IMR-90 (cell line): ENCODE results near the gene CNKSR3.

Experiments
- BHLHE40 ChIP-seq: fragments of 150-350 bp; IDR thresholded peaks from 2 replicates; pipeline ENCODE4 v1.6.1; 2016; ENCODE audit warnings: mild to moderate bottlenecking, low read depth, low read length
- CEBPB ChIP-seq: IDR thresholded peaks from 2 replicates; pipeline ENCODE4 v1.6.1; 2012; ENCODE audit warnings: low read depth, low read length, improper control_type of control experiment
- FOS ChIP-seq: fragments of 150-350 bp; IDR thresholded peaks from 2 replicates; pipeline ENCODE4 v1.6.1; 2016; ENCODE audit warnings: low read depth, low read length
- MAFK ChIP-seq: IDR thresholded peaks from 2 replicates; pipeline ENCODE4 v1.6.1; 2012; ENCODE audit warnings: low read depth, low read length, improper control_type of control experiment
- MXI1 ChIP-seq: IDR thresholded peaks from 2 replicates; pipeline ENCODE4 v1.6.1; 2012; ENCODE audit warnings: low read depth, mild to moderate bottlenecking, low read length, moderate library complexity, borderline replicate concordance
- NFE2L2 ChIP-seq: fragments of 150-350 bp; IDR thresholded peaks from 2 replicates; pipeline ENCODE4 v1.6.1; 2016; ENCODE audit warnings: low read depth, mild to moderate bottlenecking, low read length
- POLR2A ChIP-seq: IDR thresholded peaks from 2 replicates; pipeline ENCODE4 v1.6.1; 2012; ENCODE audit warnings: mild to moderate bottlenecking, low read depth, low read length
- RAD21 ChIP-seq: IDR thresholded peaks from 2 replicates; pipeline ENCODE4 v1.6.1; 2012; ENCODE audit warnings: low read length, improper control_type of control experiment
- RFX5 ChIP-seq: IDR thresholded peaks from 2 replicates; pipeline ENCODE4 v1.8.0; 2012; ENCODE audit warnings: low read depth, mild to moderate bottlenecking, low read length, moderate library complexity
- TF ChIP-seq, protein P1 (sequence below): conservative IDR thresholded peaks from 2 replicates; pipeline ENCODE4 v1.5.1; 2012; ENCODE audit warnings: mild to moderate bottlenecking, low read depth, low read length, improper control_type of control experiment
- TF ChIP-seq, protein P2 (sequence below): fragments of 150-350 bp; IDR thresholded peaks from 2 replicates; pipeline ENCODE4 v1.6.1; 2017; ENCODE audit warnings: mild to moderate bottlenecking, antibody characterized with exemption, low read length, low read depth

DNA sequence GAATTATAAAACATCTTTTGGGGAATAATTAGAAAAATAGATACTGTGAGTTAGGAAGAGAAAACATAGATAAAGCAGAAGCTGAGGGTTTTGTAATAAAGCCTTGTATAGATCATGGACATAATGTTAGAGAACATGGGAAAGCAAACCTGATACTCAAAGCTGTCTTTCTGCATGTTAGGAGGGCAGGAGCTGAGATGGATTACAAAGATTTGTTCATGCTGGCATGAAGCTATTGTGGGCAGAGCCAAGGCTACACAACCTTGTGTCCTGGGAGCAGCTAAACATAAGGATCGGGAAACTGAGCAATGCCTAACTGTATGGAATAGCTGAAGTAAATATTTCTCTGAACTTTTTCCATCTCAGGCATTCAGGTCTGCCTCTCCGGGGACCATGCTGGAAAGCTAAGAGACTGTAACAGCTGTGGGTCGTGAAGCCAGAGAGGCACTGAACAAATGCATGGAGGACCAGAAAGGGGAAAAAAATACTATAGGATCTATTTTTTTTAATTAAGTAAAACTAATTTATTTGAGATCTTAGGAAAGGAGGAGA is 28.2 kb upstream of the CNKSR3 start:
- no peak for TF ChIP-seq BHLHE40
- TF ChIP-seq POLR2A: no peak
- TF ChIP-seq MXI1: no peak
- TF ChIP-seq MAFK: no peak
- TF ChIP-seq RFX5: no peak
- TF ChIP-seq, protein P1, sequence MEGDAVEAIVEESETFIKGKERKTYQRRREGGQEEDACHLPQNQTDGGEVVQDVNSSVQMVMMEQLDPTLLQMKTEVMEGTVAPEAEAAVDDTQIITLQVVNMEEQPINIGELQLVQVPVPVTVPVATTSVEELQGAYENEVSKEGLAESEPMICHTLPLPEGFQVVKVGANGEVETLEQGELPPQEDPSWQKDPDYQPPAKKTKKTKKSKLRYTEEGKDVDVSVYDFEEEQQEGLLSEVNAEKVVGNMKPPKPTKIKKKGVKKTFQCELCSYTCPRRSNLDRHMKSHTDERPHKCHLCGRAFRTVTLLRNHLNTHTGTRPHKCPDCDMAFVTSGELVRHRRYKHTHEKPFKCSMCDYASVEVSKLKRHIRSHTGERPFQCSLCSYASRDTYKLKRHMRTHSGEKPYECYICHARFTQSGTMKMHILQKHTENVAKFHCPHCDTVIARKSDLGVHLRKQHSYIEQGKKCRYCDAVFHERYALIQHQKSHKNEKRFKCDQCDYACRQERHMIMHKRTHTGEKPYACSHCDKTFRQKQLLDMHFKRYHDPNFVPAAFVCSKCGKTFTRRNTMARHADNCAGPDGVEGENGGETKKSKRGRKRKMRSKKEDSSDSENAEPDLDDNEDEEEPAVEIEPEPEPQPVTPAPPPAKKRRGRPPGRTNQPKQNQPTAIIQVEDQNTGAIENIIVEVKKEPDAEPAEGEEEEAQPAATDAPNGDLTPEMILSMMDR: no peak
- TF ChIP-seq, protein P2, sequence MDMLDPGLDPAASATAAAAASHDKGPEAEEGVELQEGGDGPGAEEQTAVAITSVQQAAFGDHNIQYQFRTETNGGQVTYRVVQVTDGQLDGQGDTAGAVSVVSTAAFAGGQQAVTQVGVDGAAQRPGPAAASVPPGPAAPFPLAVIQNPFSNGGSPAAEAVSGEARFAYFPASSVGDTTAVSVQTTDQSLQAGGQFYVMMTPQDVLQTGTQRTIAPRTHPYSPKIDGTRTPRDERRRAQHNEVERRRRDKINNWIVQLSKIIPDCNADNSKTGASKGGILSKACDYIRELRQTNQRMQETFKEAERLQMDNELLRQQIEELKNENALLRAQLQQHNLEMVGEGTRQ: no peak
- no peak for TF ChIP-seq CEBPB
- TF ChIP-seq RAD21: no peak
- no peak for TF ChIP-seq FOS
- no peak for TF ChIP-seq NFE2L2
